ENCODE data around the gene CAMK1D.

DNA sequence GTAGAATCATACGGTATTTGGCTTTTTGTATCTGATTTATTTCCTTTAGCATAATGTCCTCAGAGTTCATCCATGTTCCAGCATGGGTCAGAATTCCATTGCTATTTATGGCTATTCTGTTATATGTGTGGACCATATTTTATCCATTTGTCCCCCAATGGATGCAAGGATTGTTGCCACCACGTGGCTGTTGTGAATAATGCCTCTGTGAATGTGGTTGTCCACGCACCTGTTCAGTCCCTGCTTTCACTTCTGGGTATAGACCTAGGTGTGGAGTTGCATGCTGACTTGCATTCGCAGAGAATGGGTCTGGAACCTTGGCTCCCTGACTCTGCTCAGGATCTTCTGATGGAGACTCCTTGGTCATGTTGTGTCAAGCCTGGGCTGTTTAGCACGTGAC is 199.9 kb downstream of the CAMK1D start:
- TF ChIP-seq, protein P1, sequence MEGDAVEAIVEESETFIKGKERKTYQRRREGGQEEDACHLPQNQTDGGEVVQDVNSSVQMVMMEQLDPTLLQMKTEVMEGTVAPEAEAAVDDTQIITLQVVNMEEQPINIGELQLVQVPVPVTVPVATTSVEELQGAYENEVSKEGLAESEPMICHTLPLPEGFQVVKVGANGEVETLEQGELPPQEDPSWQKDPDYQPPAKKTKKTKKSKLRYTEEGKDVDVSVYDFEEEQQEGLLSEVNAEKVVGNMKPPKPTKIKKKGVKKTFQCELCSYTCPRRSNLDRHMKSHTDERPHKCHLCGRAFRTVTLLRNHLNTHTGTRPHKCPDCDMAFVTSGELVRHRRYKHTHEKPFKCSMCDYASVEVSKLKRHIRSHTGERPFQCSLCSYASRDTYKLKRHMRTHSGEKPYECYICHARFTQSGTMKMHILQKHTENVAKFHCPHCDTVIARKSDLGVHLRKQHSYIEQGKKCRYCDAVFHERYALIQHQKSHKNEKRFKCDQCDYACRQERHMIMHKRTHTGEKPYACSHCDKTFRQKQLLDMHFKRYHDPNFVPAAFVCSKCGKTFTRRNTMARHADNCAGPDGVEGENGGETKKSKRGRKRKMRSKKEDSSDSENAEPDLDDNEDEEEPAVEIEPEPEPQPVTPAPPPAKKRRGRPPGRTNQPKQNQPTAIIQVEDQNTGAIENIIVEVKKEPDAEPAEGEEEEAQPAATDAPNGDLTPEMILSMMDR (IDR thresholded peaks at IDR 0.05), result no peak
- TF ChIP-seq POLR2A (IDR thresholded peaks at IDR 0.05), result no peak

All from testis (tissue), 2 donors.